C4-2B (cell line): ENCODE data around the gene ADAM33.

Source experiments
- CTCF ChIP-seq: fragments of 450-650 bp; conservative IDR thresholded peaks from 2 replicates; pipeline ENCODE4 v1.5.1; 2017; ENCODE audit warnings: mild to moderate bottlenecking
- ZFX ChIP-seq: fragments of 450-650 bp; IDR thresholded peaks from 2 replicates; pipeline ENCODE4 v1.6.1; 2017

- TF ChIP-seq CTCF (no peak), ZFX (no peak)
These were observed 51.9 kb downstream of the ADAM33 start for GRCh38 chr20:3629893-3630292.
